ENCODE data around the gene LGI4.
"Not testable (repeated sequence)": the region's sequence is repeated elsewhere in the genome, so short reads cannot be mapped to it uniquely, and the experiment has no call there.

LGI4 gene

GRCh38 chr19:35140207-35140961 lies 5.5 kb upstream of the LGI4 start:
- no peak overlapping the region; the same call in 1 of the 2 replicates for H3K4me3 ChIP-seq (ENCODE audit: low read depth, low read length)
- H3K4me1 ChIP-seq (ENCODE audit: control insufficient read depth, insufficient read depth, low read length), result peaks cover 21% of the 10 kb centered on the region

GRCh38 chr19:35138305-35138892 lies 3.5 kb upstream of the LGI4 start, which contains the start of gene FXYD1:
Gene FXYD1 (plus strand): TSS chr19:35138824. CDS start chr19:35140080, 1,256 bp downstream.
- Histone ChIP-seq H3K27ac (ENCODE audit: low read depth, low read length) (no peak within 1 kb of the TSS), H3K9ac (ENCODE audit: low read depth, low read length) (no peak within 1 kb of the TSS)

More at GRCh38 chr19:35140207-35140961, 5.5 kb upstream of the LGI4 start:
- peaks cover 25% of the 10 kb centered on the region for H3K27me3 ChIP-seq (ENCODE audit: control insufficient read depth, insufficient read depth, low read length)
- H3K36me3 ChIP-seq (ENCODE audit: control insufficient read depth, insufficient read depth, low read length), result no peaks in the 10 kb centered on the region
- H3K27ac ChIP-seq (ENCODE audit: low read depth, low read length), result no peak overlapping the region
- H3K9ac ChIP-seq (ENCODE audit: low read depth, low read length), result no peak overlapping the region
- H3K9me3 ChIP-seq (ENCODE audit: control insufficient read depth, insufficient read depth, low read length), result no peaks in the 10 kb centered on the region

GRCh38 chr19:35136977-35137702 lies 2.3 kb upstream of the LGI4 start:
- peaks cover 13% of the 10 kb centered on the region for H3K27me3 ChIP-seq (ENCODE audit: control insufficient read depth, insufficient read depth, low read length)

More at GRCh38 chr19:35138305-35138892, 3.5 kb upstream of the LGI4 start, which contains the start of gene FXYD1:
- Histone ChIP-seq H3K27me3 (ENCODE audit: control insufficient read depth, insufficient read depth, low read length) (peaks cover 15% of the 10 kb centered on the region), H3K9me3 (ENCODE audit: control insufficient read depth, insufficient read depth, low read length) (no peaks in the 10 kb centered on the region), H3K4me3 (ENCODE audit: low read depth, low read length) (no peak within 1 kb of the TSS), H3K36me3 (ENCODE audit: control insufficient read depth, insufficient read depth, low read length) (no peaks in the 10 kb centered on the region), H3K4me1 (ENCODE audit: control insufficient read depth, insufficient read depth, low read length) (peaks cover 14% of the 10 kb centered on the region; the same call in 1 of the 2 replicates)

DNA sequence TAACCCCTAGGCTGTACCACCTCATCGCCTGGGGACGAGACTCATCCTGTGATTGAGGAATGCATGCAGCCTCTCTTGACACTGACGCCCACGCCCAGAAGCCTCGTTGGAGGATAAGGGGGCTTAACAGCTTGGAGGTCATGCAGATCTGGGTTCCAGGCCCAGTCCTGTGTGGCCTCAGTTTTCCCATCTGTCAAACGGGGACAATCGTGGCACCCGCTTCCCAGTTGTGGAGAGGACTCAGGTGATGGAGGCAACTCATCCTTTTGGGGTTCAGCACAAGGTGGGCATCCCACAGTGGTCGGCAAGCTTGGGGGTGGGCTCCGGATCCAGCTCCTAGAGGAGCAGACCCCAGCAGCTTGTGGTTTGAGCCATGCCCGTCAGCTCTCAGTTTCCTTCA lies 1.4 kb upstream of the LGI4 start:
- no peak overlapping the region for H3K9ac ChIP-seq (ENCODE audit: low read depth, low read length)
- no peak overlapping the region for H3K27ac ChIP-seq (ENCODE audit: low read depth, low read length)
- H3K27me3 ChIP-seq (ENCODE audit: control insufficient read depth, insufficient read depth, low read length), result peaks cover 7% of the 10 kb centered on the region; the same call in 1 of the 2 replicates
- no peak overlapping the region for H3K4me3 ChIP-seq (ENCODE audit: low read depth, low read length)
- H3K36me3 ChIP-seq (ENCODE audit: control insufficient read depth, insufficient read depth, low read length), result no peaks in the 10 kb centered on the region
- peaks cover 9% of the 10 kb centered on the region; the same call in 1 of the 2 replicates for H3K4me1 ChIP-seq (ENCODE audit: control insufficient read depth, insufficient read depth, low read length)
- H3K9me3 ChIP-seq (ENCODE audit: control insufficient read depth, insufficient read depth, low read length), result no peaks in the 10 kb centered on the region

More at GRCh38 chr19:35136977-35137702, 2.3 kb upstream of the LGI4 start:
- Histone ChIP-seq H3K4me3 (ENCODE audit: low read depth, low read length) (no peak overlapping the region), H3K4me1 (ENCODE audit: control insufficient read depth, insufficient read depth, low read length) (peaks cover 14% of the 10 kb centered on the region; the same call in 1 of the 2 replicates), H3K9me3 (ENCODE audit: control insufficient read depth, insufficient read depth, low read length) (no peaks in the 10 kb centered on the region), H3K27ac (ENCODE audit: low read depth, low read length) (no peak overlapping the region), H3K36me3 (ENCODE audit: control insufficient read depth, insufficient read depth, low read length) (no peaks in the 10 kb centered on the region), H3K9ac (ENCODE audit: low read depth, low read length) (no peak overlapping the region)

DNA sequence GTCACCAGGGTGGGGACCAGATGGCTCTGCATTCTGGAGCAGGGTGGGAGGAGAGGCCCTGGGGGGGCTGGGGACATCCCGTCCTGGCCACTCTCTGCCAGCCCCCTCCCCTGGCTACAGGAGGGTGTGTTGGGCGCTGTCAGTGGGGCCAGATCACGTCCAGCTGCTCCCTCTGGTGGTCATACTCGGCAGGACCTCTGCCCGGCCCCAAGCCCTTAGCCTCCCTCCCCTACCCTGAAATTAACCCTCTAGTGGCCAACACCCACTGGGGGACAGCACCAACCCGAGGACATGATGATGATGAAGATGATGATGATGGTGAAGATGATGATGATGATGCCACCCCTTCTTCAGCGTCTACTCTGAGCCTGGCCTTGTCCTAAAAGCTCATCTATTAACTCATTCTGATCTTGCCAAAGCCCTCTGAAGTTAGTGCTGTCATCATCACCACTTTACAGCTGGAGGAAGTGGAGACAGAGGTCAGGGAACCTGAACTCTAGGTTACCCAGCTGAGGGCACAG lies 590 bp upstream of the LGI4 start:
- Histone ChIP-seq H3K4me3 (ENCODE audit: low read depth, low read length) (peak overlapping the region; percentile 23; the same call in 1 of the 2 replicates), H3K27me3 (ENCODE audit: control insufficient read depth, insufficient read depth, low read length) (peaks cover 4% of the 10 kb centered on the region; the same call in 1 of the 2 replicates), H3K9ac (ENCODE audit: low read depth, low read length) (no peak overlapping the region), H3K36me3 (ENCODE audit: control insufficient read depth, insufficient read depth, low read length) (no peaks in the 10 kb centered on the region), H3K9me3 (ENCODE audit: control insufficient read depth, insufficient read depth, low read length) (no peaks in the 10 kb centered on the region), H3K4me1 (ENCODE audit: control insufficient read depth, insufficient read depth, low read length) (peaks cover 5% of the 10 kb centered on the region; the same call in 1 of the 2 replicates), H3K27ac (ENCODE audit: low read depth, low read length) (no peak overlapping the region)

DNA sequence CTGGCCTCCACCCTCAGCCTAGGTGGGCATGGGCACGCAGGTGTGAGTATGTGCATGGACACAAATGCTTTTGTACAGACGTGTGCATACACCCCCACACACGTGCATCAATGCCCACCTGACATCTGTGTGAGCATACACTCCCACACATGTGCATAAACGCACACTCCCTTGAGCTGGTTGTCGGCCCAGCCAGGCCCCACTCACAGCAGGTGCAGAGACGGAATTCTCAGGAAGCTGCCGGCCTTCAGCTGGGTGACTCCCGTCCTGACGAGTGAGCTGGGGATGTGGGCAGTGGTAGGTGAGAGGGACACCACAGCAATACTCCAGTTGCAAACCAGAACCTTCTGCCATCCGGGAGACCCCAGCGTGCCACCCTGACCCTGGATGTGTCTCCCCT lies 1.0 kb downstream of the LGI4 start:
- Histone ChIP-seq H3K27ac (ENCODE audit: low read depth, low read length) (no peak overlapping the region), H3K9me3 (ENCODE audit: control insufficient read depth, insufficient read depth, low read length) (no peaks in the 10 kb centered on the region), H3K36me3 (ENCODE audit: control insufficient read depth, insufficient read depth, low read length) (no peaks in the 10 kb centered on the region), H3K9ac (ENCODE audit: low read depth, low read length) (no peak overlapping the region), H3K4me1 (ENCODE audit: control insufficient read depth, insufficient read depth, low read length) (peaks cover 3% of the 10 kb centered on the region; the same call in 1 of the 2 replicates), H3K27me3 (ENCODE audit: control insufficient read depth, insufficient read depth, low read length) (no peaks in the 10 kb centered on the region), H3K4me3 (ENCODE audit: low read depth, low read length) (no peak overlapping the region)

GRCh38 chr19:35132254-35132653 lies 2.6 kb downstream of the LGI4 start:
- H3K36me3 ChIP-seq (ENCODE audit: control insufficient read depth, insufficient read depth, low read length), result no peaks in the 10 kb centered on the region
- H3K4me3 ChIP-seq (ENCODE audit: low read depth, low read length), result no peak overlapping the region
- H3K9me3 ChIP-seq (ENCODE audit: control insufficient read depth, insufficient read depth, low read length), result no peaks in the 10 kb centered on the region
- no peak overlapping the region for H3K27ac ChIP-seq (ENCODE audit: low read depth, low read length)
- no peak overlapping the region for H3K9ac ChIP-seq (ENCODE audit: low read depth, low read length)
- no peaks in the 10 kb centered on the region for H3K27me3 ChIP-seq (ENCODE audit: control insufficient read depth, insufficient read depth, low read length)
- peaks cover 3% of the 10 kb centered on the region; the same call in 1 of the 2 replicates for H3K4me1 ChIP-seq (ENCODE audit: control insufficient read depth, insufficient read depth, low read length)

- no peak overlapping the region for H3K27ac ChIP-seq (ENCODE audit: low read depth, low read length)
- H3K4me3 ChIP-seq (ENCODE audit: low read depth, low read length), result no peak overlapping the region
- H3K4me1 ChIP-seq (ENCODE audit: control insufficient read depth, insufficient read depth, low read length), result peaks cover 3% of the 10 kb centered on the region; the same call in 1 of the 2 replicates
- no peaks in the 10 kb centered on the region for H3K36me3 ChIP-seq (ENCODE audit: control insufficient read depth, insufficient read depth, low read length)
- H3K27me3 ChIP-seq (ENCODE audit: control insufficient read depth, insufficient read depth, low read length), result no peaks in the 10 kb centered on the region
- no peak overlapping the region for H3K9ac ChIP-seq (ENCODE audit: low read depth, low read length)
- no peaks in the 10 kb centered on the region for H3K9me3 ChIP-seq (ENCODE audit: control insufficient read depth, insufficient read depth, low read length)
These were observed 3.8 kb downstream of the LGI4 start for GRCh38 chr19:35130761-35131720.

DNA sequence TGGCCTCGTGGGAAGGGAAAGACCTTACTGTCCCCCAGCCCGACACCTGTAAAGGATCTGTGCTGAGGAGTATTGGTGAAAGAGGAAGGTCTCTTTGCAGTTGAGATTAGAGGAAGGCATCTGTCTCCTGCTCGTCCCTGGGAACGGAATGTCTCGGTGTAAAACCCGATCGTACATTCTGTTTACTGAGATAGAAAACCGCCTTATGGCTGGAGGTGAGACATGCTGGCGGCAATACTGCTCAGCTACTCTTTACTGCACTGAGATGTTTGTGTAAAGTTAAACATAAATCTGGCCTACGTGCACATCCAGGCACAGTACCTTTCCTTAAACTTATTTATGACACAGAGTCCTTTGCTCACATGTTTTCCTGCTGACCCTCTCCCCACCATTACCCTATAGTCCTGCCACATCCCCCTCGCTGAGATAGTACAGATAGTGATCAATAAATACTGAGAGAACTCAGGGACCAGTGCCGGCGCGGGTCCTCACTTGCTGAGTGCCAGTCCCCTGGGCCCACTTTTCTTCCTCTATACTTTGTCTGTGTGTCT lies 5.1 kb downstream of the LGI4 start:
- H3K27ac ChIP-seq (ENCODE audit: low read depth, low read length); H3K4me3 ChIP-seq (ENCODE audit: low read depth, low read length): not testable (repeated sequence)

More for the DNA sequence above, 5.1 kb downstream of the LGI4 start:
- H3K27me3 ChIP-seq (ENCODE audit: control insufficient read depth, insufficient read depth, low read length); H3K4me1 ChIP-seq (ENCODE audit: control insufficient read depth, insufficient read depth, low read length); H3K36me3 ChIP-seq (ENCODE audit: control insufficient read depth, insufficient read depth, low read length); H3K9ac ChIP-seq (ENCODE audit: low read depth, low read length); H3K9me3 ChIP-seq (ENCODE audit: control insufficient read depth, insufficient read depth, low read length): not testable (repeated sequence)
